GM13976 (cell line): ENCODE data around the gene ANKRD61.
"Not testable (repeated sequence)": the region's sequence is repeated elsewhere in the genome, so short reads cannot be mapped to it uniquely, and the experiment has no call there.

Experiments used
- DNase-seq: peaks from one replicate; pipeline ENCODE4 v3.0.0; 2012; ENCODE audit warnings: low spot score
- in situ Hi-C: fragments of 300-500 bp; cut with MboI; formaldehyde crosslinking; loops from one replicate; pipeline ENCODE4 v1.12.0; 2022; ENCODE audit warnings: low sequenced_read_pairs, mixed read lengths, inconsistent platforms; ENCODE audit not compliant: unreplicated experiment
- TF ChIP-seq, protein P1 (sequence below): IDR thresholded peaks from 2 replicates; pipeline ENCODE4 v1.5.1; 2012; ENCODE audit warnings: borderline replicate concordance, mild to moderate bottlenecking; ENCODE audit not compliant: insufficient read depth; ENCODE audit errors: extremely low read depth, missing control alignments, control extremely low read depth

The ANKRD61 gene

DNA sequence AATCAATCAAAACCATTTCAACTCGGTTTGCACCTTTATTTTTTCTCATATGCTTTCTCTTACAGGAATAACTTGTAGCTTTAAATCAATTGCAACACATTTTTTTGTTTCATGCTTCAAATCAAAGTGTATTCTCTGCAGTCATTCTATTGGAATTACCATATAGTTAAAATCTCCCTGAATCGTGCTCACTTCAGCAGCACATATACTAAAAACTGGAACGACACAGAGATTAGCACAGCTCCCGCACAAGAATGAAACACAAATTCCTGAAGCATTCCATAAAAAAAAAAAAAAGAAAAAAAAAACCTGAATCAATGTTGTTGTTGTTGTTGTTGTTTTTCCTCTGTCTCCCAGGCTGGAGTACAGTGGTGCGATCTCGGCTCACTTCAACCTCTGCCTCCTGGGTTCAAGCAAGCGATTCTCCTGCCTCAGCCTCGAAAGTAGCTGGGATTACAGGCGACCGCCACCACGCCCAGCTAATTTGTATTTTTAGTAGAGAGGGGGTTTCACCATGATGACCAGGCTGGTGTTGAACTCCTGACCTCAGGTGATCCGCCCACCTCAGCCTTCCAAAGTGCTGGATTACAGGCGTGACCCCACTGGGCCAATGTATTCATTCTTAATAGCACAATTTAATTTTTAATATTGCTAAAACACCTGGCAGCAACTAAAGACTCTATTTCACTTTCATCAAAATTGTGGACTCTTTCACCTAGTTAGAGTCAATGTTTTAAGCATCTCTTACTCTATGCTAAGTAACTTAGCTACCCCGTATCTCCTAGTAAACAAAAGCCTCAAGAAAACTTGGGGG, 26.3 kb downstream of the ANKRD61 start:
- no peak for DNase-seq
- TF ChIP-seq, protein P1, sequence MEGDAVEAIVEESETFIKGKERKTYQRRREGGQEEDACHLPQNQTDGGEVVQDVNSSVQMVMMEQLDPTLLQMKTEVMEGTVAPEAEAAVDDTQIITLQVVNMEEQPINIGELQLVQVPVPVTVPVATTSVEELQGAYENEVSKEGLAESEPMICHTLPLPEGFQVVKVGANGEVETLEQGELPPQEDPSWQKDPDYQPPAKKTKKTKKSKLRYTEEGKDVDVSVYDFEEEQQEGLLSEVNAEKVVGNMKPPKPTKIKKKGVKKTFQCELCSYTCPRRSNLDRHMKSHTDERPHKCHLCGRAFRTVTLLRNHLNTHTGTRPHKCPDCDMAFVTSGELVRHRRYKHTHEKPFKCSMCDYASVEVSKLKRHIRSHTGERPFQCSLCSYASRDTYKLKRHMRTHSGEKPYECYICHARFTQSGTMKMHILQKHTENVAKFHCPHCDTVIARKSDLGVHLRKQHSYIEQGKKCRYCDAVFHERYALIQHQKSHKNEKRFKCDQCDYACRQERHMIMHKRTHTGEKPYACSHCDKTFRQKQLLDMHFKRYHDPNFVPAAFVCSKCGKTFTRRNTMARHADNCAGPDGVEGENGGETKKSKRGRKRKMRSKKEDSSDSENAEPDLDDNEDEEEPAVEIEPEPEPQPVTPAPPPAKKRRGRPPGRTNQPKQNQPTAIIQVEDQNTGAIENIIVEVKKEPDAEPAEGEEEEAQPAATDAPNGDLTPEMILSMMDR, result no peak
- in situ Hi-C loops, result no loop called here

DNA sequence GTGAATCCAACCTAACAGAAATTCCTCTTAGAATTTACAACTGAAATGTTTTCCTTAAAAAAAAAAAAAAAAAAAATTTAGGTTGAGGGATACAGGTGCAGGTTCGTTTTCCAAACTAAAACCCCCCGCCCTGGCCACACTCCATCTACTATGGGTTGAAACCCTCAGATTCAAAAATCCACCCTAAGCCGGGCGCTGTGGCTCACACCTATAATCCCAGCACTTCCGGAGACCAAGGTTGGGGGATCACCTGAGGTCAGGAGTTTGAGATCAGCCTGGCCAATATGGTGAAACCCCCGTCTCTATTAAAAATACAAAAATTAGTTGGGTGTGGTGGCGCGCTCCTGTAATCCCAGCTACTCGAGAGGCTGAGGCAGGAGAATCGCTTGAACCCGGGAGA, 28.8 kb downstream of the ANKRD61 start:
- in situ Hi-C loops, DNase-seq: not testable (repeated sequence)

DNA sequence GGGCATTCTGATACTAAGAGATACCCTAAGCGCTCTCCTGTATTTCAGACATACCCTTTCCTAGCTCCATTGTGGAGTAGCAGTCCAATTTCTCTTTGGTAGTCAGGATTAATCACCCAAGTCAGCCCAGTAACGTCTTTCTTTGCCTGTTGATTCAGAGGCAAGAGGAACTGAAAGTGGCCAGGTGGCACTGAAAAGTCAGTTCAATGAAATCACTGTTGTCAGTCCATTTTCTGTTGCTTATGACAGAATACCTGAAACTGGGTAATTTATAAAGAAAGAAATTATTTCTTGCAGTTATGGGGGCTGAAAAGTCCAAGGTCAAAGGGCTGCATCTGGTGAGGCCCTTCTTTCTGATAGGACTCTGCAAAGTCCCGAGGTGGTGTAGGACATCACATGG, 40.2 kb downstream of the ANKRD61 start:
- in situ Hi-C loops, result no loop called here
- TF ChIP-seq, protein P1, result no peak
- no peak for DNase-seq

DNA sequence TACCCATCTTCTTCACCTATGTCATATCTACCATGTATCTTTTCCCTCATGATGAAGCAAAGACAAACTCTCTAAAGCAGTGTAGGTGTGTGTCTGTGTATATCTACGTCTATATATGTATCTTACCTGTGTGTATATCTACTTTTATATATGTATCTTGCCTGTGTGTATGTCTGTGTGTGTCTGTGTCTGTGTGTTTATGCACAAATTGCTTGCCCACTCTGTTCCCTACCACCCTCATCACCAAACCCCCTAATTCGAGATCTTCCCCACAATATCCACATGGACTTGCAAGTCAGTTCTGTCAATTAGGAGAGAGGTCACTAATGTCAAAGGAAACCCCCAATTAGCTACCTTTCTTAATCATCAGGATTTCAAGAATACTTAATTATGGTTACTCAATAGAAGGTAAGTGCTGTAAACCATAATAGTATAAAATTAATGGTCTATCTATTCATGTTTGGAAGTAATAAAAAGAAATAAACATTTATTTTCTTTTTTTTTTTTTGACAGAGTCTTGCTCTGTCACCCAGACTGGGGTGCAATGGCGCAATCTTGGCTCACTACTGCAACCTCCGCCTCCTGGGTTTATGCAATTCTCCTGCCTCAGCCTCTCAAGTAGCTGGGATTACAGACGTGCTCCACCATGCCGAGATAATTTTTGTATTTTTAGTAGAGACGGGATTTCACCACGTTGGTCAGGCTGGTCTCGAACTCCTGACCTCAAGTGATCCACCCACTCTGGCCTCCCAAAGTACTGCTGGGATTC, 43.6 kb downstream of the ANKRD61 start:
- TF ChIP-seq, protein P1, result no peak
- no peak for DNase-seq
- in situ Hi-C loops, result no loop called here

DNA sequence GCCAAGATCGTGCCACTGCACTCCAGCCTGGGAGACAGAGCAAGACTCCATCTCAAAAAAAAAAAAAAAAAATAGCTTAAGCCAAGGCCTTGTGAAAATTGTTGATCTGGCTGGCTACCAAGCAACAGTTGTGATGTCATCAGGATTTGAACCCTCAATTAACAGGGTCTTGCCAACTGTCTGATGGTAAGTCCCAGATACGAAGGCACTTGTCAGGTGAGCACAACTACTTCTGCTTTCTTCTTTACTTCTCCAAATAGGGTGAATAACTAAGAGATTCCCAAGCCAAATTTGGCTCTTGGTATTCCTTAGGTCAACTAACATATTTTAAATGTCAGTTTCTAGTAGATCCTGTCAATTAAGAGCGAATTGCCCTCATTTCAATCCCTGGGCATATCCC, 47.4 kb downstream of the ANKRD61 start:
- in situ Hi-C loops, result no loop called here
- DNase-seq, result no peak
- TF ChIP-seq, protein P1, result no peak

DNA sequence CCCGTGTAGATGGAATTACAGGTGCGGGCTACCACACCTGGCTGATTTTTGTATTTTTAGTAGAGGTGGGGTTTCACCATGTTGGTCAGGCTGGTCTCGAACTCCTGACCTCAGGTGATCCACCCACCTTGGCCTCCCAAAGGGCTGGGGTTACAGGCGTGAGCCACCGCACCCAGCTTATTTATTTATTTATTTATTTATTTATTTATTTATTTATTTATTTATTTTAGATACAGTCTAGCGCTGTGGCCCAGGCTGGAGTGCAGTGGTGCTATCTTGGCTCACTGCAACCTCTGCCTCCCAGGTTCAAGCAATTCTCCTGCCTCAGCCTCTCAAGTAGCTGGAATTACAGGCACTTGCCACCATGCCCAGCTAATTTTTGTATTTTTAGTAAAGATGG, 51.9 kb downstream of the ANKRD61 start:
- DNase-seq, in situ Hi-C loops: not testable (repeated sequence)
